K562 (cell line): ENCODE results near the gene AFF2.

Source experiments
- ATF6 ChIP-seq: sonication (generic); formaldehyde crosslinking; IDR thresholded peaks from 2 replicates; pipeline ENCODE4 v1.4.0; 2020; ENCODE audit warnings: mild to moderate bottlenecking, missing genetic modification reagents
- CTCF ChIP-seq, 3 experiments: IDR thresholded peaks in 2 of 3; conservative IDR thresholded peaks in 1 of 3; 2 replicates each; pipeline ENCODE4 v1.5.1; 2011 to 2012; ENCODE audit warnings: low read length in 3 of 3, mild to moderate bottlenecking in 3 of 3, control low read depth in 2 of 3, improper control_type of control experiment in 1 of 3, inconsistent platforms in 1 of 3, low read depth in 1 of 3, mixed read lengths in 1 of 3, moderate library complexity in 1 of 3; ENCODE audit not compliant: insufficient read depth in 2 of 3
- POLR2A ChIP-seq: fragments of 450-650 bp; conservative IDR thresholded peaks from 2 replicates; pipeline ENCODE4 v1.6.1; 2016

DNA sequence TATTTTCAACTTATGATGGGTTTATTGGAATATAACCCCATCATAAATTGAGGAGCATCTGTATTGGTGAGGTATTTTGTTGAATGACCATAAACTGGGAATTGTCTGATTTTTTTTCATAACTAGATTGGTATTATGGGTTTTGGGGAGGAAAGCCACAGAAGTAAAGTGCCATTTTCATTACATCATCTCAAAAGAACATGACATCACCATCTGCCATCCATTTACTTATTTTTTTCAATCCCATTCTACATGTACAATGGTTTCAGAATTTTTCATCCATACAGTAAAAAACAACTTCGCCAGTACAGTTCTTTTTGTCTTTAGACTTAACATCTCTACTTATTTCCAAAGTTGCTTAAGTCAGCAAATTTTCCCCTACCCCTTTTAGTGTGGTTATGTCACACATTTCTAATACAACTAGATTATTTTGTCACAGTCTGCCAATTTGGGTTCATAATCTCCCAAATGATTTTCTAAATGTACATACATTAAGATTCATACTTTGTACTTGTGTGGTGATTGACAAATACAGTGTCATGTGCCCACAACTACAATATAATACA is 545.3 kb downstream of the AFF2 start:
- no peak for TF ChIP-seq CTCF (IDR thresholded peaks at IDR 0.05 in 2 of 3, conservative IDR thresholded peaks at IDR 0.05 in 1 of 3; ENCODE audit: insufficient read depth in 2 of 3, low read depth in 1 of 3, low read length in 3 of 3)
- TF ChIP-seq POLR2A, result no peak
- TF ChIP-seq ATF6 (CRISPR knock-in tag), result no peak
